ENCODE results near the gene NAE1.

The NAE1 gene

GRCh38 chr16:66849549-66849948, 18.8 kb upstream of the NAE1 start:
- no peak for DNase-seq

GRCh38 chr16:66849021-66849420, 18.2 kb upstream of the NAE1 start:
- DNase-seq, result no peak

GRCh38 chr16:66848172-66848571, 17.4 kb upstream of the NAE1 start:
- DNase-seq, result no peak

- no peak for DNase-seq
Observed at GRCh38 chr16:66847533-66848067, 16.8 kb upstream of the NAE1 start.

- no peak for DNase-seq
Observed at GRCh38 chr16:66846831-66847230, 16.1 kb upstream of the NAE1 start.

- DNase-seq, result no peak
Observed at GRCh38 chr16:66846266-66846665, 15.5 kb upstream of the NAE1 start.

GRCh38 chr16:66845791-66846221, 15.0 kb upstream of the NAE1 start:
- DNase-seq, result no peak

- DNase-seq, result no peak
Observed at GRCh38 chr16:66845080-66845410, 14.3 kb upstream of the NAE1 start.

- no peak for DNase-seq
Observed at GRCh38 chr16:66844342-66845079, 13.7 kb upstream of the NAE1 start, which contains the start of gene CA7. Gene CA7 (plus strand): TSS chr16:66844414. CDS start chr16:66844488, 74 bp downstream.

GRCh38 chr16:66844009-66844341, 13.2 kb upstream of the NAE1 start:
- no peak for DNase-seq

GRCh38 chr16:66843191-66843590, 12.4 kb upstream of the NAE1 start:
- no peak for DNase-seq

- DNase-seq, result no peak
Observed at GRCh38 chr16:66842765-66843164, 12.0 kb upstream of the NAE1 start.

- DNase-seq, result no peak
Observed at GRCh38 chr16:66841366-66841765, 10.6 kb upstream of the NAE1 start.

- DNase-seq, result no peak
Observed at GRCh38 chr16:66840883-66841282, 10.1 kb upstream of the NAE1 start.

- DNase-seq, result no peak
Observed at GRCh38 chr16:66834746-66835145, 4.0 kb upstream of the NAE1 start.

GRCh38 chr16:66832661-66833305, 2.0 kb upstream of the NAE1 start:
- DNase-seq, result no peak

GRCh38 chr16:66832190-66832589, 1.4 kb upstream of the NAE1 start:
- DNase-seq, result no peak

GRCh38 chr16:66824006-66824405, 6.8 kb downstream of the NAE1 start:
- DNase-seq, result no peak

- DNase-seq, result no peak
Observed at GRCh38 chr16:66814734-66815133, 16.0 kb downstream of the NAE1 start.

- DNase-seq, result no peak
Observed at GRCh38 chr16:66811043-66811442, 19.7 kb downstream of the NAE1 start.

GRCh38 chr16:66810391-66810790, 20.4 kb downstream of the NAE1 start:
- DNase-seq, result no peak

GRCh38 chr16:66809765-66810164, 21.0 kb downstream of the NAE1 start:
- DNase-seq, result no peak

- no peak for DNase-seq
Observed at GRCh38 chr16:66802159-66802558, 28.6 kb downstream of the NAE1 start.

GRCh38 chr16:66801320-66802105, 29.3 kb downstream of the NAE1 start, which contains the start of gene TERB1:
Gene TERB1 (minus strand): TSS chr16:66801584. CDS start chr16:66796798, 4,786 bp downstream.
- no peak for DNase-seq
